Measurements from ENCODE around the gene ZNF423.

The ZNF423 gene

GRCh38 chr16:49622421-49623402 lies 233.2 kb downstream of the ZNF423 start:
- no peak for DNase-seq (ENCODE audit: low read depth)

- no peak for DNase-seq (ENCODE audit: low read depth)
Measured at GRCh38 chr16:49622084-49622390, 233.9 kb downstream of the ZNF423 start.

GRCh38 chr16:49621241-49622083 lies 234.4 kb downstream of the ZNF423 start:
- DNase-seq (ENCODE audit: low read depth): no peak

DNA sequence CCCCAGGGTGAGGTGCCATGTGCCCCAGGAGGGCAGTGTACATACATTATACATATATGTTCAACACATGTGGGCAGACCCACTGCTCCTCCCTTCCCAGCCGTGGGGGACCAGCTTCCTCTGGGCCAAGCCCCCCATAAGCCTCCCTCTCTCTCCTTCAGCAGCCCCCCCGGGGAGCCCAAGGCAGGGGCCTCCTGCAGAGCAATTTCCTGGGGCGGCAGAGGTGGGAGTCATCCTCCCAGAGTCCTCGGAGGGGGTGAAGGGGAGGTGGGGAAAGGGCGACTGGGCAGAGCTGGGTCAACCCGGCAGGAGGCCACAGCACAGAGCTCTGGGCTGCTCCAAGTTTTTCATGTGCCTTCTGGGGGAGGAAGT lies 235.1 kb downstream of the ZNF423 start:
- DNase-seq (ENCODE audit: low read depth): no peak

DNA sequence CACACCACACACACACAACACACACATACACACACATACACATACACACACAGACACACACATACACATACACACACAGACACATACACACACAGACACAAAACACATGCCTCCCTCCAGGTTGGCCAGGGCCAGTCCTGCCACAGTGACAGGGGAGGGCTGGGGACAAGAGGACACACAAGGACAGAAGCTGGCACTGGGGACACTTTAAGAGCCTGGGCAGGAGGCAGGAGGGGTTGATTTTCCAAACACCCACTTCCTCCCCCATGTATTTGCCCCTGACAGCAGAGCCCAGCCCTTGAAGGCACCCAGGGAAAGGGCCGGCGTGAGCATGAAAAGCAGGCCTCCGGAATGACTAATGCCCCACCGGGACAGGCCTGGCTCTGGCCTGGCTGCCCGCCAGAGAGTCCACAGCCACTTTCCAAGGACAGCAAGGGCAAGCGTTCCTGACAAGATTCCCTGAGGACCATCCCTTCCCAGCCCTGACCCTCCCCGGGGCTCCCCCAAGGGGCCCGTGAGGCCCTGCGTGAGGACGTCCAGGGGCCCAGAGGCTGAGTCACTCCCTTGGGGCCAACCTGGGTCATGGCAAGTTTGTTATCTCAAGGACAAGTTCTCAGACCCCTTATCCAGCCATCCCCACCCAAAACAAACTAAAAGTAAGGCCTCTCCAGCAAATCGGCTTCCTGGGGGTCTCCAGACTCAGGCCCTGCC lies 235.6 kb downstream of the ZNF423 start:
- no peak for DNase-seq (ENCODE audit: low read depth)

GRCh38 chr16:49619811-49620157 lies 236.1 kb downstream of the ZNF423 start:
- DNase-seq (ENCODE audit: low read depth): no peak

- no peak for DNase-seq (ENCODE audit: low read depth)
Measured at GRCh38 chr16:49618955-49619354, 237.0 kb downstream of the ZNF423 start.

- DNase-seq (ENCODE audit: low read depth): no peak
Measured at GRCh38 chr16:49617710-49618330, 238.1 kb downstream of the ZNF423 start.

- DNase-seq (ENCODE audit: low read depth): no peak
Measured at GRCh38 chr16:49617016-49617629, 238.8 kb downstream of the ZNF423 start.

- no peak for DNase-seq (ENCODE audit: low read depth)
Measured at GRCh38 chr16:49615576-49615975, 240.3 kb downstream of the ZNF423 start.

- DNase-seq (ENCODE audit: low read depth): no peak
Measured at GRCh38 chr16:49610983-49611382, 244.9 kb downstream of the ZNF423 start.

GRCh38 chr16:49608779-49609178 lies 247.1 kb downstream of the ZNF423 start:
- DNase-seq (ENCODE audit: low read depth): no peak

DNA sequence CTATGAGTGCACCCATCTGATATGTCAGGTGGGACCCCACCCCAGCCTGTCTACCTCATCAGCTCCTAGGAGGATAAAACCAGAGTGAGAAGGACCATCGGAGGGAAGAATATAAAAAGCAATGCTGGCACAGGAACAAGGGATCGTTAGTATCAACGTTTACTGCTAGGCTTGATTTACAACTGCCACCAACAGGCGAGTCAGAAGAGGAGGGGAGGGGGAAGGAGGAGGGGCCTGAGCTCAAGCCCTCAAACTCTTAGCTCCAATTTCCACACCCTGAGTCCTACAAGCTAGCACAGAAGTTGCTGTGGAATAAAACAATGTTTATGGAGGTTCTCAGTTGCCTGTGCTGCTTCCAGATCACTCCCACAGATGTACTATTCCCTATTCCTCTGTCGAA lies 247.8 kb downstream of the ZNF423 start:
- DNase-seq (ENCODE audit: low read depth): no peak

DNA sequence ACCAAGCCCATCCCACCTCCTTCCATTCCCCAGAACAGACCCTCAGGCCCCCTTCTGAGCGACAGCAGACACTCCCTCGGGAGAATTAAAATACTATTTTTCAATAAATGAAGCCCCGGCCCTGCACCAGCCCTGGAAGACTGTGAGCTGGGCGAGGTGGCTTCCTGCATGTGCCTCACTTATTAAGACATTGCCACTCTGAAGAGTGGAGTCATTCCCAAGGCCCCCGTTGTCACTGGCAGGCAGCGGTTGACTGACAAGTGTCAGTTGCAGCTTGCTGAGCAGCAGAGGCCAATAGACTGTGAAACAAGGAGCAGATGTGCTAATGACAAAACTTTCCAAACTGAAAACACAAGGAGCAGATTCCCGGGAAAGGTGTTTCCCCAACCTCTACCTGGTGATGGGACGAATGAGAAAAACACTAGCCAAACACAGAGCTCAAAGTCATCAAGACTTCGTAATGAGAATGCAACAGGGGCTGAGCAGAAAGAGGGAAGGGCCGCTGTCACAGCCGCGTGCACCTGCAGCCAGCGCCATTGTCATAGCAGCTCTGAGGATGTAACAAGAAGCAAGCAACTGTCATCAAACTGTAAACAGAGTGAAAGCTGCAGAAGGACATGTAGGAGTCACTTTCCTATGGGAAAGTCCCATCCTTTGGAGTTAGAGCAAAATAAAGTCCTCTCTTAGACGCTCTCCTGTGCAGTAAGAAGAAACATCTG lies 250.2 kb downstream of the ZNF423 start:
- no peak for DNase-seq (ENCODE audit: low read depth)

GRCh38 chr16:49604602-49605001 lies 251.3 kb downstream of the ZNF423 start:
- DNase-seq (ENCODE audit: low read depth): no peak

GRCh38 chr16:49603956-49604355 lies 252.0 kb downstream of the ZNF423 start:
- DNase-seq (ENCODE audit: low read depth): no peak

GRCh38 chr16:49602976-49603310 lies 253.0 kb downstream of the ZNF423 start:
- DNase-seq (ENCODE audit: low read depth): no peak

GRCh38 chr16:49602201-49602975 lies 253.5 kb downstream of the ZNF423 start:
- no peak for DNase-seq (ENCODE audit: low read depth)

DNA sequence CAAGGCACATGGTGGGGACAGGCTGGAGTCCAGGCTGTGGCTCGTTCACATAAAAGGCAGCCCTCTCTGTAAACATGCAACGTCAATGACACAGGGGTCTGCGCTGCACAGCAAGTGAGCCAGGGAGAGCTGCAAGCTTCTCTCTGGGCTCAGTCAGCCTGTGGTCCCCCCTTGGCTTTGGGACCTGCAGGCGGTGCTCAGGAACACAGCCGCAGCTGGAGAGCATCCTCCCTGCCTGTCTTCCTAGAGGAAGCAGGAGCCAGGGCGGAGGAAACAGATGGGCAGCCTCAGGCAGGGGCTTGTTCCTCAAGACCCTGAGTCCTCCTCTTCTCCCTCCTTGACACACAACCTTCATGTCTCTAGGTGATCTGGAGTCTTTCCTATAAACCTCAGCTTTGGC lies 254.3 kb downstream of the ZNF423 start:
- no peak for DNase-seq (ENCODE audit: low read depth)

GRCh38 chr16:49600976-49601375 lies 254.9 kb downstream of the ZNF423 start:
- DNase-seq (ENCODE audit: low read depth): no peak
